GM03348 (cell line): Measurements from ENCODE around the gene RABGGTA.

Source experiments
- DNase-seq: peaks from one replicate; pipeline ENCODE4 v3.0.0; 2012; ENCODE audit warnings: low spot score

Gene RABGGTA

DNA sequence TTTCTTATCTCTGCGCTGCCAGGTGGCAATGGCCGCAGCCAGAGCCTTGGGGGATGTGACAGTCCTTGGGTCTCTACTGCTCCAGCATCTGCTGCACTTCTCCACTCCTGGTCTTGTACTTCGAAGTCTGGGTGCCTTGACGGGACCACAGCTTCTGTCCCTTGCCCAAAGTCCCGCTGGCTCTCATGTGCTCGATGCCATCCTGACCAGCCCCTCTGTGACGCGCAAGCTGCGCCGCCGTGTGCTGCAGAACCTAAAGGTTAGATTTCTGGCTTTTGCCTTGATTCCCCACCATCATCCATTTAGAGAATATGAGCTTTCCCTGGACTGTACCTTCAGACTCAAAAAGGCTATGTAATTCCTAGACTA is 32.6 kb upstream of the RABGGTA start:
- no peak for DNase-seq

DNA sequence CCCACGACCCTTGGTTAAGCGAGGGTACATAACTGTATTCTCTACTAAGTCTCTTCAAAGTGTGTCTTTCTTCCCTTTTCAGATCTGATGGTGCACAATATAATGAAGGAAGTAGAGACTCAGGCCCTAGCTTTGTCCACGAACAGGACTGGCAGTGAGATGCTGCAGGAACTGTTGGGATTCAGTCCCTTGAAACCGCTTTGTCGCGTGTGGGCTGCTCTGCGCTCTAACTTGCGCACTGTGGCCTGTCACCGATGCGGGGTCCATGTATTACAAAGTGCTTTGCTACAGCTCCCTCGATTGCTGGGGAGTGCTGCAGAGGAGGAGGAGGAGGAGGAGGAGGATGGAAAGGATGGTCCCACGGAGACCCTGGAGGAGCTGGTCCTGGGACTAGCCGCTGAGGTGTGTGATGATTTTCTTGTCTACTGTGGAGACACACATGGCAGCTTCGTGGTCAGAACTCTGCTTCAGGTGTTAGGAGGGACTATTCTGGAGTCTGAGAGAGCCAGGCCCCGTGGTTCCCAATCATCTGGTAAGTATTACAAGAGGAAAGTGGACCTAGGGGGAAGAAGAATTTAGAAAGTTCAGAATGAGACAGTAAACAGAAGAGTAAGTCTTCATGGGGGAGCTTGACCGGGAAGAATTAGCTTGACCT is 29.1 kb upstream of the RABGGTA start:
- DNase-seq: no peak

DNA sequence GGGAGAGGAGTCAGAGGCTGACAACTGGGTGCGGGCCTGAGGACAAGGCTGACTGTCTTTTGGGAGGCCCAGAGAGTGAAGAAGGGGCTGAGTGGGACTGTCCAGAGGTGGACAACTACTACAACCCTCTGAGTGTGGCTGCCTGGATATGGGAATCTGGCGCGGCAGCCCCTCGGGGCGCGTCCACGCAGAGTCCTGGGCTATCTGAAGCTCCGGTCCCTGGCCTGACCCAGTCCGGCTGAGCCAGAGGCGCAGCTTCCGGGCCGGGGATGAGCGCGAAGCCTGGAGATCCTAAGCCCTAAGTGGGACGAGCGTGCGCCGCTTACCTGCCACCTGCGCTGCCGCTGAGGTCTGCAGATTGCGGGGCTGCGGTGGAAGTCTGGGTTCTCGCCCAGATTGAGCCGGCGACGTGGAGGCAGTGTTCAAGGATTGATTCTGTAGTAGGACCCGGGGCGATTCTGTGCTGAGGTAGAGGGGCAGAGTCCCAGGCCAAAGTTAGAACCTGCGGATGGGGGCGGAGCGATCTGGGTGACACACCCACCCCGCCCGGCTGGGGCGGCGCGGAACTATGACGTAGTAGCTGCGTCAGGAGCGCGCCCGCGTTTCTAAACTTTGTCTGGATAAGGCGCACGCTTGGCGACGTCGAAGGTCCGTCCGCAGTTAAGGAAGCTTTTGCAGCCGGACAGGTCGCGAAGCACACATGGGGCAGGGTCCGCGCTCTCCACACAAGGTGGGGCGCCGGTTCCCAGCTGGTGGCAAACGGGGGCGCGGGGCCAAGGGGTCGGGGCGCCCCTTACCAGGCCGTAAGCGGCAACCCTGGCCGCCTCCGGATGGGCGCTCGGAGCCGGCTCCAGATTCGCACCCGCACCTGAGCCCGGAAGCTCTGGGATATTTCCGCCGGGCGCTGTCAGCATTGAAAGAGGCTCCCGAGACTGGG is 28.1 kb upstream of the RABGGTA start, which contains the start of the genes DHRS1 and NOP9:
DHRS1 (minus strand) TSS at position 526 of the 937 bp plus-strand sequence. CDS start 674 bp downstream, outside the sequence.
NOP9 (plus strand) TSS at position 596 of the 937 bp plus-strand sequence; CDS start at position 701, 105 bp downstream.
- DNase-seq: peak; percentile 97

DNA sequence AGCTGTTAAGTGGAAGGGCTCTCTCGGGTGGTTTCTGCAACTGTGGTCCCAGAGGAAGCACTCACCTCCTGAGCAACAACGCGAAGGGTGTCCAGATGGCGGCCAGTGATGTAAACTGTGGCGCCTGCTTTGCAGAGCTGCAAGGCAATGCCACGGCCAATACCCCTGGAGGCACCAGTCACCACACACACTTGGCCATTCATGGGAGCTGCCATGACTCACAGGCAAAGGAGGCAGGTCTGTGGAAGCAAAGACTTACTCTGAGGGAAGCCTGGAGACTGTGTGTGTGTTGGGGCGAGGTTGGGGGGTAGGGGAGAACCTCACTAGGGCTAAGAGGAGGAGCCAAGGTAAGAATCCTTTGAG is 27.5 kb upstream of the RABGGTA start:
- peak; percentile 69 for DNase-seq

DNA sequence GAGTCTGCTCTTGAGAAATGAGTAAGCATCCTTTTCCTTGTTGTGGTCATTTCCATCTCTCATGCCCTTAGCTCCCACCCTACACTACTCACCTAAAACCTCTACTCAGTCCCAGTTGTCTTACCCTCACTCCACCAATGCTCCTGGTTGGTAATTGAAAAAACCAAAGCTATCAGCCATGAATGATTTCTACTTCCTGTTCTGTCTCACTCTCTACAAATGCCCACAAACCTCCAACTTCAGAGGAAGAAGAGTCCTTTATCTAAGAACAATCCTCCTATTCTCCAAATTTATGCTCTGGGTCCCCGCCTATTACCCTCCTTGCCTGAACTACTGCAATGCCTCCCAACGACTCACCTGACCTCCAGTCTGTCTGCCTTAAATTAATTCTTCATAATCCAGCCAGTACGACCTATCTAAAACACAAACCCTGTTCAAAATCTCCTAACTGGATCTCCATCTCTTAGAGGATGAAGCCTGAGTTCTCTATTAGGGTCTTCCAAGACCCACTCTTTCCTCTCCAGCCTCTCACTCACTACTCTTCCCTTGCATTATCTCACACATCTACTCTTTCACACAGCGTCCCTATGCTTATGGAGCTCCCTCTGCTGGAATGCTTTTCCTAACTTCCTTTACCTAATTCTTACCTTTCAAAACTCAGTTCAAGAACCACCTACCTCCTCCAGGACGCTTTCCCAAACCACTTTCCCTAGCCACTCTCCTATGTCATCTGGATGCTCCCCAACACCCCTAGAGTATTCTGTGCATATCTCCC is 26.0 kb upstream of the RABGGTA start:
- no peak for DNase-seq

DNA sequence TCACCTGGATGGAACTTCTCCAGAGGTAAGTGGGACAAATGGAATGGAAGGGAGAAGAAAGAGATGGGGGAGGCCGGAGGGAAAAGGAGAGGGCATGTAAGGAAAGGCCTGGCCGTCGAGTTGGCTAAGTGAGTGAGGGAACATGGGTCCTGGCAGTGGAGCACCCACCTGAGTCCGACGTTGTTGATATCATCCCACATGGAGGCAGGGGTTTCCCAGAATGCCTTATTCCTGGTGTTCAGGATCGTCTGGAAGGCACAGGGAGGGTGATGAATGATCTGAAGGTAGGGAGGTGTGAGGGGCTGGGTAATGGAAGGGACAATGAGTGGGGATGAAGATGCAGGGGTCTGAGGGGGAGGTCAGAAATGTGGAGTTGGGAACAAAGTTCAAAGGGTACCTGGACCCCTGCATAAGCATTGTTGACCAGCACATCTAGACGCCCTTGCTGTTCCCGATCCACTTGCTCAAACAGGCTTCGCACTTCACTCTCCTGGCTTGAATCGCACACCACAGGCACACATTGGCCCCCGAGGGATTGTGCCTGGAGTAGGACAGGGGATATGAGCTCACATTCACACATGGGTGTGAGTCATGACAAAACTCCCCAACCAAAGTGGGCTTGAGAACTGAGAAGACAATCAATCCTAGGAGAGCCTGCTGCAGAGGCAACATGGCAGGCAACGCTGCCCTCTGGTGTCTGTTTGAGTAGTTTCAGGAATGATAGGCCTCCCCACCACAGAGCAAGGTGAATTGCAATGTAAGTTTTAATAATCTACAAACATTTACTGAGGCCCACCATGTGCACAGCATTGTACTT is 25.2 kb upstream of the RABGGTA start:
- DNase-seq: peak; percentile 88

DNA sequence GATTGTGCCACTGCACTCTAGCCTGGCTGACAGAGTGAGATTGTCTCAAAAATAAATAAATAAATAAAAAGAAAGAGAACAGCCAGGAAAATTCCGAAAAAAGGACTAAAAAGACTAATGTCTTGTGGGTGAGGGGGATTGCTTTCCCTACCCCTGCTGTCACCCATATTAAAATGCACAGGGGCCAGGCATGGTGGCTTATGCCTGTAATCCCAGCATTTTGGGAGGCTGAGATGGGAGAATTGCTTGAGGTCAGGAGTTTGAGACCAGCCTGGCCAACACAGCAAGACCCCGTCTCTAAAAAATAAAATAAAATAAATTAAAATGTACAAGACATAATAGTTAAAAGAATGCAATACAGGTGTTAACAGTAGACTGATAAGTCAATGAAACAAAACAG is 22.1 kb upstream of the RABGGTA start:
- no peak for DNase-seq

DNA sequence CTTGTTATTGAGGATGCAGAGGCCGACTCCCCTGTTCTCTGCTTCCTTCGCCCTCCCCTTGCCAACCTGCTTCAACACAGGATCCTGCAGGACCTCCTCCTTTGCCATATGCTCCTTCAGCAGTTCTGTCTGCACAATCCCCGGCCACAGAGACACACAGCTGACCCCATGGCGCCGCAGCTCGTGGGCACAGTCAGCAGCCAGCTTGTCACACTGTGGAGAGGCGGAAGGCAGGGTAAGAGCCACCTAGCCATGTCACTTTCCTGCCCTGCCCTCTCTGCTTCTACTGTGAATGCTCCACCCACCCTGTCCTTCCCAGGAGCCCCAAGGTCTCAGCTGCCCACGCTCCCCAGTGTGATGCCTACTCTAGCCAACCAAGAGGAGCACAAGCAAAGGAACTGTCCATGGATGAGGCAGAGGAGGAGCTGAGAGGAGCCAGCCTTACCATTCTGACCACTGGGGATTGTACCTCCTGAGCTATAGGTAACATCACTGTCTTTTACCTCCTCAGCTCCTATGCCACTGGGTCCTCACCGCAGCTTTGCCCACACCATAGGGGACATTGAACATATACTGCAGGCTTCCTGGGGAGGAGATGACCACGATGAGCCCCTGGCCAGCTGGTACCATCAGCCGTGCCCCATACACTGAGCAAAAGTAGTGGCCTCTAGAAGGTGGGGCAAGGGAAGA is 20.9 kb upstream of the RABGGTA start:
- DNase-seq: no peak

DNA sequence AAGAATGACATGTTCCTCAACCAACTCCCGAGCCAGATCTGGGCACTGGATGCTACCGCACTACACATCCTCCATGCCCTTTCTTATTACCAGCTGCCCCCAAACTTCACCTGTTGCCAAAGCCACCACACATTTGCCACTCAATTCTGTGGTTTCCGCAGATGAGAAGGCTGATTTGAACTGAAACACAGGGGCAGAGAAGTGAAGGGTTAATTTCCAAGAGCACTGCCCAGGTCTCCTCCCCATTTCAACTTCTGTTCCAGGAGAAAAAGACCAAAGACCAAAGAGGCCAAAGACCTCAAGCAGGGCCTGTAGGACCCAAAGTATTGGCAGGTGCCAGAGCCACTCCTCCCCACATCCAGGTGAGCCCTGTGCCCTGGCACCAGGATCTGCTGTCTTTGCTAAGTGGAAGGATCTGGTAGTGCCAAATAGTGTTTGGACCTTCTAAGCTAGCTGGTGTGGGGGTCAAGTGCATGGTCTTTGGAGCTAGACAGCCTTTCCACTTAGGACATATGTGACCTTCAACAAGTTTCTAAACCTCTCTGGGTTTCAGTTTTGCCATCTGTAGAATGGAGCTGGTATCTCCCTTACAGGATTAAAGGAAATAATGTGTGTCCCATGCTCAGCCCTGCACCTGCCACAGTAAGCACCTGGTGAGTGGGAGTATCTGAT is 20.2 kb upstream of the RABGGTA start:
- DNase-seq: no peak

DNA sequence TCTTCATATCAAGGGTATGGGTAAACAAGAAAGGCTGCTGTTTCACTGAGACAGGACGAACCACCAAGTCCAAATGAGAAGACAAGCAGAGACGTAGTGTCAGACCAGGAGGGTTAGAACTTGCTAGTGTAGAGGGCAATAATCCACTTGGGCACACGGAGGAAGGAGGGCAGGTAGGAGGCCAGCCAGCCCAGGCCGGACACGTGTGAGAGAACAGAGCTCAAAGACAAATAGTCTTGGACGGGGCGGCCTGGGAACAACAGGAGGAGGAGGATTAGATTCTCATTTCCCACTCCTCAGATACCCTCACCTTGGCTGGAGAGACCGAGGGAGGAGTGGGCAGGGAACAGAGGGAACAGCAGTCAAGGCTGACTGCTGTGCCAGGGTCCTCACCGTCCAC is 19.3 kb upstream of the RABGGTA start:
- no peak for DNase-seq

DNA sequence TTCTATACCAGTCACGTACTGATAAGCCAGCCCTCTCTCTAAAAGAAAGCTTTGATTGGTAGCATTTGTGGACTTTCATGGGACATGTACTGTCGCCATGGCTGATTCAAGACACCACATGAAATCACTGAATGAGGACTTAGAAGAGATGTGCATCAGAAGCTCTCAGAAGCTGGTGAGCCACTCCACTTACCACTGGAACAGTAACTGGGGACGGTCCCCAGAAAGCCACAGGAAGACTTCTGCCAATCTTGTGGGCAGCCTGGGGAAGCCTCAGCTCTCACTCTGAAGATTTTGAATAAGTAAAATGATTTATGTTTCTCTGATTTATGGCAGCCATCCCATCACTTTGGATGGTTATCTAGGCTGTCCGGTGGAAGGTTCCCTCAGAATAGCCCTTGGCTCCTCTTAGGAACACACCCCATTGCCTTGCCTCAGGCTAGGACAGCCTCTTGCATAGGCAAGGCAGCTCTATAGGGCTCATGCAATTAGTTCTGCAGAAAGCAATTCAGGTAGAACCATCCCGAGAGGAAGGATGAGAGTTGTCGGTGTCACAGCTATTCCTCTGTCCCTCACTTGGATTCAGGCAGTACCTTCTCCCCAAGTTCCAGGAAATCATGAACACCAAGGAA is 18.4 kb upstream of the RABGGTA start:
- DNase-seq: no peak

DNA sequence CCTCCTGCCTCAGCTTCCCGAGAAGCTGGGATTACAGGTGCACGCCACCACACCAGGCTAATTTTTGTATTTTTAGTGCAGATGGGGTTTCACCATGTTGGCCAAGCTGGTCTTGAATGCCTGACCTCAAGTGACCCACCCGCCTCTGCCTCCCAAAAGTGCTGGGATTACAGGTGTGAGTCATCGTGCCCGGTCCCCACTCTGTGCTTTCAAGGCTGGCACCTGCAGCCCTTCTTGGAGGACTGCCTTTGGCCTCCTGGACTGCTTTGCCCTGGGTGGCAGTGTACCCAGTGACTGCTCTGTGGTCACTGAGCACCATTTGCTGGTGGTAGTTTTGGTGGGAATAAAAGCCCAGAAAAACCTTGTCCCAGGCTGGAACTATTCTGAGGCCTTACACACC is 15.6 kb upstream of the RABGGTA start:
- no peak for DNase-seq

DNA sequence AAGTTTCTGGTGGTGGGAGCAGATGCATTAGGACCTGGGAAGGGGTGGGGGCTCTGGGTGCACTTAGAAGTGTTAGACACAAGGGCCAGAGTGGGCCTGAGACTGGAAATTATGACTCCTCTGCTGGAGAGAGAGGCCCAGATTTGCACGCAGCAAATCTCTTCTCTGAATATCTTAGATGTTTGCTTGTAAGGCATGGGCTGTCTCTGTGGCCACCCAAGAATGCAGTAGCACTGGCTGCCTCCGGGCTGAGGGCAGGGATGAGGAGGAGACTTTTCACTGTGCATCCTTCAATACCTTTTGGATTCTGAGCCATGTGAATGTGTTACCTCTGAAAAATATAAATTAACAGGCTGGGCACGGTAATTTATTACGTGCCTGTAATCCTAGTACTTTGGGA is 14.0 kb upstream of the RABGGTA start:
- DNase-seq: peak; percentile 40

DNA sequence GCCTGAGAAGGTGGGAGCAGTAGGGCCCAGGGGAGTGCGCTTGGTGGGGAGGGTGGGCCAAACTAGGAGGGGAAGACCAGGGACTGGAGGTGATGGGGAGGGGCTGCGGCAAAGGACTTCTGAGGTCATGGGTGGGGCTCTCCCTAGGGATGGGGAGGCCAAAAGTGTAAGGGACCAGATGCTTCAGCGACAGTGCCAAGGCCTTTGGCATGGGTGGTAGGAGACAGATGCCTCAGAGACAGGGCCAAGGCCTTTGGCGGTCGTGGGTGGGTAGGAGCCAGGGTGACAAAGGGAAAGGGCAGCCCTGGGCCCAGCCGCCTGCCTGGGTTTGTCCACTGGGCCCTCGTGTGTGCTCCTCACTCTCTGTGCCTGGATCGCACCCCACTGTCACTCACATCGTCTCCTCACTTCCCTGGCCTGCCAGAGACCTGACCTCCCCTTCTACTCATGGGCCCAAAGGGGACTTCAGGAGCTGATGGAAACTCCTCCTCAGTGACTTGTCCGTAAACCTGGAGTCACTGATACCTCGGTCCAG is 13.2 kb upstream of the RABGGTA start:
- no peak for DNase-seq

DNA sequence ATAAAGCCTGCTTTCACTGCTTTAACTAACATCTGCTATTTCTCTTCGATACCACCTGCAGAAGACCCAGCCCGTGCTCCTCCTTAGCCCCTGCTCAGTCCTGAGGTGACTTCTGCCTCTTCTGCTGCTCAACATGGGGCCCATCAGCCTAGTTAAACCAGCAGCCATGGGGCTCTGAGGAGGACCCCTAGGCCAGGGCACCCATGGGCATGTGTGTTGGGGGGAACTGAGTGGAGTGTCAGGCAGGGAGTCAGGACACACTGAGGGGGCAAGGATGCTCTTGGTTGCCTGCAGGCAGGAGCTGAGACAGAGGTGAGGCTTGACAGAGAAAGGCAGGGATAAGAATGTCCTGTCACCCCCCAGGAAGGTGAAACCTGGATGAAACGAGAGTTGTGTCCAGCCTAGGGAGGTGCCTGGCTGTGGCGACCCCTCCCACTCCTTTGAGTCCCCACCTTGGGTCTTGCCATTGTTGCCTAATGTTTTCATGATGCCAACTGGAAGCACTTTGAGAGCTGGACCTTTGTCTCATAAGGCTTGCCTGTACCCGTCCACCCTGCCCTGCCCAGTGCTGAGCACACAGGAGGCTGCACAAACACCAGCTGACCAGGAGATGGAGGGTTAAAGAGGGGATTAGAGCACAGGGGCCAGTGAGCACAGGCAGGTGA is 12.5 kb upstream of the RABGGTA start:
- no peak for DNase-seq

DNA sequence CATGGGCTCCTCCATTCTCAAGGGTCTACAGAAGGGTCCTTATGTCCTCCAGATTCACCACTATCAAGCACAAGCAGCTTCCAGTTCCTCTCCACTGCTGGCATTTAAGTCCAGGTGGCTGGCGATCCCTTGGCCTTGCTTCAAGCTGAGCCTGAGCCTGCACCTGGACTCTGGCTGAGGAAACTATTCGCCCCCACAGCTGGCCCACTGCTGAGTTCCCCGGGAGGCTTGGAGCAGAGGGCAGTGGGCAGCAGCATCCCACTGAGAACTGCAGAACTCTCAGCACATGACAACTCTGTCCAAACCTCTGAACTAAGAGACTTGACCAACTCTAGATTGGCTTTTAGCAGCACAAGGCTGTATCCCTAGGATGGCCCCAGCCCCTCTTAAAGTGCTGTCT is 11.3 kb upstream of the RABGGTA start:
- no peak for DNase-seq

DNA sequence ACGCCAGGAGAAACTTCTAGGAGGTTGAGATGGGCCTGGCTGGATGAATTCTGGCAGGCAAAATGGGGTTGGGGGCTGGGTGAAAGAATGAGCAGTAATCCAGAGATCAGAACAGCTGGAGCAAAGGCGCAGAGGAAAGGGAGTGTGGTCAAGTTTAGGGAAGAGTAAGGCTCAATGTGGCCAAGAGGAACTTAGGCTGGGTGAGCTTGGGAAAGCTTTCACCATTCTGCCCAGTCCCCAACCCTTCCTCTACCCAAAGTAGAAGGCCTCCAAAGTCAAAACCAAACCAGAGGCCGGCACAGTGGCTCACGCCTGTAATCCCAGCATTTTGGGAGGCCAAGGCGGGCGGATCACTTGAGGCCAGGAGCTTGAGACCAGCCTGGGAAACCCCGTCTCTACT is 10.2 kb upstream of the RABGGTA start:
- DNase-seq: no peak

DNA sequence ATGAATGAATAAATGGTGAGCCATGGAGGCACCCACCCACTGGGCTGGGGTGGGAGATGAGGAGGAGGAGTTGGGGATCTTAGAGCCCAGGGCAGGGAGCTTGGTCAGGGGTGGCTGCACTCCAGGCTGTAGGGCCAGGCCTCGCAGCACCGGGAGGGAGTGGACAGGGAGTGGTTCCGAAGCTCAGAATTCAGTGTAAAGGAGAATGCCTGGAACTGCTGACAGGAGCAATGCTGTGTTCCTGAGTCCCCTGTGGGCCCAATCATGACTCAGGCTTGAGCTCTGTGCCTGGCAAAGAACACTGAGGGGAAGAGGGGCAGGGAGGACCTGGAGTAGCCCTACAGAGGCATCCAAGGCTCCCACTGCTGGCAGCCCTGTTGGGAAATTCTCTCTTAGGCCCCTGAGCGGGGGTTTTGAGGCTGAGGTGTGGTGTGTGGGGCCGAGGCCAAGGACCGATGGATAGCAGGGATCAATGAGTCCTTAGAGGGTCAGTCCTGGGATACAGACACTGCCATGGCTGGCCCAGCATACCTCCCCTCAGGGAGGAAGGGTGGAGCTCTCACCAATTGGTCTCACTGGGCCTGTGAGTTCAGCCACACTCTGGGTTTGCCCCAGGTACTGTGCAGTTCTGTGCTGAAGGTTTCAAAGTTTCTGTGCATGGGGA is 9.5 kb upstream of the RABGGTA start:
- DNase-seq: peak; percentile 31
